Measurements from ENCODE around the gene COMMD3.

DNA sequence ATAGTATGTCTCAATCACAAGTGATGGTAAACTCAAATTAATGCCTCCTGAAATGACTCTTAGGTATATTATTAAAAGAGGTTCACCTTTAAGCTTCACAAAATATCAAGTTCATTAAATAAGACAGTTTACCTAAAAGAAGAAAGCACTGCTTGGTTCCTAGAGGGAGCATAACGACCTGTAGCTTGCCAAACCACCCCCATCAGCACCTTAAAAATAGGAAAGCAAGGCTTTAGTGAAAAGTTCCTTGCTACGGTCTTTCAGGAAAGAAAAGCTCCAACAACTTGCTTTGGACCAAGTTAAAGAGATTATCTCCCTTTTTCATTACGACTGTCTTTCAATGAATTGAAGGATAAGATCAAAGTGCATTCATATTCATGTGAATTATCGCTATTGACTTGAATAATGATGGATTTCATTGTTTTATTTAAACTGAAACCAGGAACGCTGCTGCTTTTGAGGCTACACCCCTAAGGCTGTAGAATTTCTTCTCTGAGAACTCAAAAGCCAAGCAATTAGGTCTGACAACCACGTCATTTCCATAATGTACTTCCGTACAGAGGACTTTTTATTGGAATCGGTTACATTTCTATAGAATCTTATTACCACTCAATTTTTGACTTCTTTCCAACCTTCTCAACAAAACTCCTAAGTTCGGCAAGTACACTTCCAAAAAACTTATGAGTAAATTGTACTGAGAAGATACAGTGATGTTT is 22.2 kb downstream of the COMMD3 start:
- TF ChIP-seq, protein P1, sequence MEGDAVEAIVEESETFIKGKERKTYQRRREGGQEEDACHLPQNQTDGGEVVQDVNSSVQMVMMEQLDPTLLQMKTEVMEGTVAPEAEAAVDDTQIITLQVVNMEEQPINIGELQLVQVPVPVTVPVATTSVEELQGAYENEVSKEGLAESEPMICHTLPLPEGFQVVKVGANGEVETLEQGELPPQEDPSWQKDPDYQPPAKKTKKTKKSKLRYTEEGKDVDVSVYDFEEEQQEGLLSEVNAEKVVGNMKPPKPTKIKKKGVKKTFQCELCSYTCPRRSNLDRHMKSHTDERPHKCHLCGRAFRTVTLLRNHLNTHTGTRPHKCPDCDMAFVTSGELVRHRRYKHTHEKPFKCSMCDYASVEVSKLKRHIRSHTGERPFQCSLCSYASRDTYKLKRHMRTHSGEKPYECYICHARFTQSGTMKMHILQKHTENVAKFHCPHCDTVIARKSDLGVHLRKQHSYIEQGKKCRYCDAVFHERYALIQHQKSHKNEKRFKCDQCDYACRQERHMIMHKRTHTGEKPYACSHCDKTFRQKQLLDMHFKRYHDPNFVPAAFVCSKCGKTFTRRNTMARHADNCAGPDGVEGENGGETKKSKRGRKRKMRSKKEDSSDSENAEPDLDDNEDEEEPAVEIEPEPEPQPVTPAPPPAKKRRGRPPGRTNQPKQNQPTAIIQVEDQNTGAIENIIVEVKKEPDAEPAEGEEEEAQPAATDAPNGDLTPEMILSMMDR (IDR thresholded peaks at IDR 0.05): no peak
- TF ChIP-seq POLR2AphosphoS5 (IDR thresholded peaks at IDR 0.05): no peak

All from gastroesophageal sphincter (tissue), 3 donors.